ENCODE results near the gene SEPTIN1. TPM values are rescaled to one million over a fixed set of nuclear protein-coding genes. Genes with fewer than 3 reads are reported as not detected.

SEPTIN1 gene
- total RNA-seq, 2 donors from 2014 or later, result 1.1 to 2.3 TPM

DNA sequence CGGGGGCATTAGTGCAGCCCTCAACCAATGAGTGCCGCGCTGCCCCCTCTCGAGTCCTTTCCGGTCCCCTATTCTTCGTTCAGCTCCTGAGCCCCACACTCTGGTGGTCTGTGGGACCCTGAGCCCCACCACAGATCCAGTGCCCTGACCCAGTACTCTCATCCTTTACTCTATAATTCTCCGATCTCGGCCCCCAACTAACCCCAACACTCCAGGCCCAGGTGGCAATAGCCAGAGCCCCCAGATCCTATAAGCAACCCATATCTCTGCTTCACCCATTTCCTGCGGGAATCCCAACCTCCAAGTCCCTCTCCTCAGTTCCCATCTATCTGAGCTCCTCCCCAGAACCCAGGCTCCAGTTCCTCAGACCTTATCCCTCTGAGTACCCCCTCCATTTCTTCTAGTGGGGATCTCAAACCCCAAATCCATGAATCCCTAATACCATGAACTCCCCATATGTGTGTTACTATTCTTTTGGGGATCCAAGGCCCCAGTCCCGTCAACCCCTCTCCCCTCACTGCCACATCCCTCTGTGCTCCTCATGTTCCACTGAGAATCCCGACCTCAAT is 11.0 kb downstream of the SEPTIN1 start:
- H3K4me1 ChIP-seq (ENCODE audit: control insufficient read depth, insufficient read depth, low read length), result peaks cover 10% of the 10 kb centered on the region
- peak overlapping the region; percentile 77 for H3K4me3 ChIP-seq (ENCODE audit: low read length)
- no peaks in the 10 kb centered on the region for H3K27me3 Mint-ChIP-seq (ENCODE audit: insufficient read depth)
- H3K4me3 Mint-ChIP-seq, result peak overlapping the region; percentile 60
- no peaks in the 10 kb centered on the region for H3K9me3 Mint-ChIP-seq
- H3K36me3 Mint-ChIP-seq (ENCODE audit: low read depth), result peaks cover 3% of the 10 kb centered on the region
- peak overlapping the region; percentile 19 for H3K9ac ChIP-seq (ENCODE audit: extremely low read depth, low read length, poor library complexity, severe bottlenecking)
- no peak for DNase-seq
- H3K27ac Mint-ChIP-seq, result peak overlapping the region; percentile 87
- WGBS, 2 experiments (ENCODE audit: insufficient coverage in 1 of 2, insufficient read length in 1 of 2), result 26 to 47% methylated on average over 8 to 11 of the region's 11 CpGs
- H3K36me3 ChIP-seq (ENCODE audit: control insufficient read depth, insufficient read depth, low read length), result peaks cover 6% of the 10 kb centered on the region
- H3K27me3 ChIP-seq (ENCODE audit: control insufficient read depth, insufficient read depth, low read length, poor library complexity, severe bottlenecking), result no peaks in the 10 kb centered on the region
- TF ChIP-seq, protein P1, sequence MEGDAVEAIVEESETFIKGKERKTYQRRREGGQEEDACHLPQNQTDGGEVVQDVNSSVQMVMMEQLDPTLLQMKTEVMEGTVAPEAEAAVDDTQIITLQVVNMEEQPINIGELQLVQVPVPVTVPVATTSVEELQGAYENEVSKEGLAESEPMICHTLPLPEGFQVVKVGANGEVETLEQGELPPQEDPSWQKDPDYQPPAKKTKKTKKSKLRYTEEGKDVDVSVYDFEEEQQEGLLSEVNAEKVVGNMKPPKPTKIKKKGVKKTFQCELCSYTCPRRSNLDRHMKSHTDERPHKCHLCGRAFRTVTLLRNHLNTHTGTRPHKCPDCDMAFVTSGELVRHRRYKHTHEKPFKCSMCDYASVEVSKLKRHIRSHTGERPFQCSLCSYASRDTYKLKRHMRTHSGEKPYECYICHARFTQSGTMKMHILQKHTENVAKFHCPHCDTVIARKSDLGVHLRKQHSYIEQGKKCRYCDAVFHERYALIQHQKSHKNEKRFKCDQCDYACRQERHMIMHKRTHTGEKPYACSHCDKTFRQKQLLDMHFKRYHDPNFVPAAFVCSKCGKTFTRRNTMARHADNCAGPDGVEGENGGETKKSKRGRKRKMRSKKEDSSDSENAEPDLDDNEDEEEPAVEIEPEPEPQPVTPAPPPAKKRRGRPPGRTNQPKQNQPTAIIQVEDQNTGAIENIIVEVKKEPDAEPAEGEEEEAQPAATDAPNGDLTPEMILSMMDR (conservative IDR thresholded peaks at IDR 0.05), result no peak
- peak overlapping the region; percentile 69 for H3K27ac ChIP-seq (ENCODE audit: low read depth, low read length)
- no peaks in the 10 kb centered on the region for H3K9me3 ChIP-seq (ENCODE audit: control insufficient read depth, low read length)
- H3K4me1 Mint-ChIP-seq, result peaks cover 41% of the 10 kb centered on the region

DNA sequence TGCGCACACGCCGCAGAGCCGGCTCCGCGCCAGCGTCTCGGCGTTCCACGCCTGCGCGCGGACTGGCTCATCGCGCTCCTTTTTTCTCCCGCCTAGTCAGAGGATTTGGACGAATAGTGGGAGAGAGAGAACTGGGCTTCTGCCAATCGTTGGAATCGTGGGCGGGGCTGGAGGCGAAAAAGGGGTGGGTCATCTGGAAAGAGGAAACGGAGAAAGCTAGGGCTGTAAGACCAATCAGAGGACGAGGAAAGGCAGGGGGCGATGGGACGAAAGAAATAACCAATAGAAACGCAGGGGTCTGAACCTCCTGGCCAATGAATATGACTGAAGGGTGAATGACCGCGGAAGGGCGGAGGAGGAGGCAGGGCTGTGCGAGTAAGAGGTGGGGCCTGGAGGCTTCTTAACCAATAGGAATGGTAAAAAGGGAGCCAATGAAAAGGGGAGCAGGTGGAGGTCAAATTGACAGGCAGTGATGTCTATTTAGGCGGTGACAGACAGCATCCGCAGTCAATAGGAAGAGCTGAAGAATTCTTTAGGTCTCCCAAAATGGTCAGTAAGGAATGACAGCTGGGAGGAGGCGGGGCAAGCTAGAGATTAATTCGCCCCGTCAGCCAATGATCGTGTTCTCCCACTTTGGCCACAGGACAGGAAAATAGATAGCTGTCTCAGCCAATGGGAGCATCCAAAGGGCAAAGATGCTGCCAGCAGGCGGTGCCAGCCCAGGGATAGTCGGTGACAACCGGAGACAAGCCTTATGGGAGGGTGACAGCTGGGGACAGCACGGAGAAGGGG is 11.7 kb downstream of the SEPTIN1 start, which contains the start of gene TBC1D10B:
Gene TBC1D10B, minus strand, starts transcription at position 39 of the 792 bp plus-strand sequence. CDS start 311 bp downstream, outside the sequence.
- Mint-ChIP-seq H3K4me3 (peak within 1 kb of the TSS; percentile 70), H3K27ac (peak within 1 kb of the TSS; percentile 87), H3K27me3 (ENCODE audit: insufficient read depth) (no peaks in the 10 kb centered on the region), H3K36me3 (ENCODE audit: low read depth) (peaks cover 5% of the 10 kb centered on the region), H3K9me3 (no peaks in the 10 kb centered on the region), H3K4me1 (peaks cover 40% of the 10 kb centered on the region)
- 0 to 1% methylated on average over 20 to 40 of the region's 40 CpGs for WGBS, 2 experiments (ENCODE audit: insufficient coverage in 1 of 2, insufficient read length in 1 of 2)
- H3K4me1 ChIP-seq (ENCODE audit: control insufficient read depth, insufficient read depth, low read length), result peaks cover 9% of the 10 kb centered on the region
- peaks cover 6% of the 10 kb centered on the region for H3K36me3 ChIP-seq (ENCODE audit: control insufficient read depth, insufficient read depth, low read length)
- no peaks in the 10 kb centered on the region for H3K9me3 ChIP-seq (ENCODE audit: control insufficient read depth, low read length)
- TF ChIP-seq, protein P1 (conservative IDR thresholded peaks at IDR 0.05), result peak; percentile 55
- H3K27ac ChIP-seq (ENCODE audit: low read depth, low read length), result peak within 1 kb of the TSS; percentile 69
- H3K4me3 ChIP-seq (ENCODE audit: low read length), result peak within 1 kb of the TSS; percentile 93
- DNase-seq, result peak; percentile 100
- no peaks in the 10 kb centered on the region for H3K27me3 ChIP-seq (ENCODE audit: control insufficient read depth, insufficient read depth, low read length, poor library complexity, severe bottlenecking)
- peak within 1 kb of the TSS; percentile 38 for H3K9ac ChIP-seq (ENCODE audit: extremely low read depth, low read length, poor library complexity, severe bottlenecking)

DNA sequence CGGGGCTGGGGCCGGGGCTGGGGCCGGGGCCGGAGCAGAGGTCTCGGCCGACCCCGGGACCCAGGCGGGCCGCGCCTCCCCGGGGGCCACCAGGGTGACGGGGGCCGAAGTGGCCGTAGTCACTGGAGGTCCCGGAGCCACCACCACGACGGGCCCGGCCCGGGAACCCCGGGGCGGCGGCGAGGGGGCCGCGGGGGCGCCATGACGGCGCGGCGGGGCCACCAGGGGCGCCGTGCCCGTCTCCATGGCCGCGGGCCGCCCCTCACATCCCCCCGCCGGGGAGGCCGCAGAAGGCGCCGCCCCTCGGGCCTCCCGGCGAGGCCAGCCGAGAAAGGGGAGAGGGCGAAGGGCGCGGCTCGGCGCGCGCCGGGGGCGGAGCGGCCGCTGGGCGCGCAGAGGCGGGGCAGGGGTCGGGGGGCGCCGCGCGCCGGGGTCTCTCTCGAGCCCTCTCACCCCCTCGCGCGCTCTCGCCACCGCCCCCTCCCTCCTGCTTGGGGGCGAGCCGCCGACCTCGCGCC is 12.4 kb downstream of the SEPTIN1 start:
- H3K27me3 Mint-ChIP-seq (ENCODE audit: insufficient read depth), result no peaks in the 10 kb centered on the region
- H3K27ac Mint-ChIP-seq, result no peak overlapping the region
- H3K4me1 ChIP-seq (ENCODE audit: control insufficient read depth, insufficient read depth, low read length), result peaks cover 7% of the 10 kb centered on the region
- no peaks in the 10 kb centered on the region for H3K9me3 Mint-ChIP-seq
- DNase-seq, result no peak
- 0% methylated on average over 8 to 76 of the region's 76 CpGs for WGBS, 2 experiments (ENCODE audit: insufficient coverage in 1 of 2, insufficient read length in 1 of 2)
- peak overlapping the region; percentile 38 for H3K9ac ChIP-seq (ENCODE audit: extremely low read depth, low read length, poor library complexity, severe bottlenecking)
- H3K4me3 ChIP-seq (ENCODE audit: low read length), result peak overlapping the region; percentile 93
- peak overlapping the region; percentile 70 for H3K4me3 Mint-ChIP-seq
- H3K27me3 ChIP-seq (ENCODE audit: control insufficient read depth, insufficient read depth, low read length, poor library complexity, severe bottlenecking), result no peaks in the 10 kb centered on the region
- peaks cover 11% of the 10 kb centered on the region for H3K36me3 Mint-ChIP-seq (ENCODE audit: low read depth)
- TF ChIP-seq, protein P1 (conservative IDR thresholded peaks at IDR 0.05), result peak; percentile 53
- H3K36me3 ChIP-seq (ENCODE audit: control insufficient read depth, insufficient read depth, low read length), result peaks cover 11% of the 10 kb centered on the region
- no peak overlapping the region for H3K27ac ChIP-seq (ENCODE audit: low read depth, low read length)
- no peaks in the 10 kb centered on the region for H3K9me3 ChIP-seq (ENCODE audit: control insufficient read depth, low read length)
- peaks cover 36% of the 10 kb centered on the region for H3K4me1 Mint-ChIP-seq
